Activated CD4-positive, alpha-beta T cell treated with anti-CD3 and anti-CD28 coated beads, Interleukin-2, amount 50 U/mL, for 1 hour (primary cell): ENCODE measurements around the gene SPRY4.
"Not testable (repeated sequence)": the region's sequence is repeated elsewhere in the genome, so short reads cannot be mapped to it uniquely, and the experiment has no call there.

Experiments used
- DNase-seq: peaks from one replicate; pipeline ENCODE4 v3.0.0-alpha.2; 2020

The SPRY4 gene

GRCh38 chr5:142314109-142314508 lies 10.7 kb downstream of the SPRY4 start:
- DNase-seq: no peak

- DNase-seq: no peak
Observed at GRCh38 chr5:142313682-142314081, 11.1 kb downstream of the SPRY4 start.

GRCh38 chr5:142313275-142313674 lies 11.5 kb downstream of the SPRY4 start:
- DNase-seq: no peak

- DNase-seq: no peak
Observed at GRCh38 chr5:142312399-142312798, 12.4 kb downstream of the SPRY4 start.

- no peak for DNase-seq
Observed at GRCh38 chr5:142311725-142312124, 13.1 kb downstream of the SPRY4 start.

- no peak for DNase-seq
Observed at GRCh38 chr5:142310803-142311202, 14.0 kb downstream of the SPRY4 start.

GRCh38 chr5:142309747-142310318 lies 15.0 kb downstream of the SPRY4 start:
- no peak for DNase-seq

- no peak for DNase-seq
Observed at GRCh38 chr5:142308358-142308757, 16.5 kb downstream of the SPRY4 start.

- DNase-seq: no peak
Observed at GRCh38 chr5:142307146-142307890, 17.5 kb downstream of the SPRY4 start.

GRCh38 chr5:142306077-142306502 lies 18.7 kb downstream of the SPRY4 start:
- no peak for DNase-seq

- DNase-seq: no peak
Observed at GRCh38 chr5:142305211-142305610, 19.6 kb downstream of the SPRY4 start.

- no peak for DNase-seq
Observed at GRCh38 chr5:142304013-142304701, 20.7 kb downstream of the SPRY4 start.

- no peak for DNase-seq
Observed at GRCh38 chr5:142303565-142303964, 21.3 kb downstream of the SPRY4 start.

- no peak for DNase-seq
Observed at GRCh38 chr5:142301540-142301939, 23.3 kb downstream of the SPRY4 start.

- DNase-seq: no peak
Observed at GRCh38 chr5:142300677-142301076, 24.1 kb downstream of the SPRY4 start.

- DNase-seq: no peak
Observed at GRCh38 chr5:142298789-142299188, 26.0 kb downstream of the SPRY4 start.

- DNase-seq: not testable (repeated sequence)
Observed at GRCh38 chr5:142297786-142298185, 27.0 kb downstream of the SPRY4 start.

- no peak for DNase-seq
Observed at GRCh38 chr5:142296914-142297417, 27.9 kb downstream of the SPRY4 start.

- DNase-seq: no peak
Observed at GRCh38 chr5:142295960-142296860, 28.6 kb downstream of the SPRY4 start.

- no peak for DNase-seq
Observed at GRCh38 chr5:142295084-142295758, 29.6 kb downstream of the SPRY4 start.

GRCh38 chr5:142293486-142293885 lies 31.3 kb downstream of the SPRY4 start:
- no peak for DNase-seq

GRCh38 chr5:142292808-142293207 lies 32.0 kb downstream of the SPRY4 start:
- DNase-seq: no peak
